Activated CD4-positive, alpha-beta T cell treated with anti-CD3 and anti-CD28 coated beads, Interleukin-2, amount 10 ng/mL, durations not matched to agents 7 days and 5 days (primary cell): ENCODE results near the gene FAM177B. TPM values are rescaled to one million over a fixed set of nuclear protein-coding genes. Genes with fewer than 3 reads are reported as not detected.
"Not testable (repeated sequence)": the region's sequence is repeated elsewhere in the genome, so short reads cannot be mapped to it uniquely, and the experiment has no call there.

Experiments
- CTCF ChIA-PET: fragments of 350-600 bp; sonication (Branson Sonifier 250); formaldehyde crosslinking; loops from one replicate; lab custom pipeline; 2021; ENCODE audit warnings: antibody characterized with exemption; lab: Charles Lee
- POLR2A ChIA-PET: fragments of 350-600 bp; sonication (Branson Sonifier 250); formaldehyde crosslinking; loops from one replicate; lab custom pipeline; 2021; ENCODE audit warnings: antibody characterized with exemption; lab: Charles Lee
- DNase-seq: peaks from one replicate; pipeline ENCODE4 v3.0.0-alpha.2; 2020
- H3K27ac Mint-ChIP-seq: one replicate; pipeline ENCODE4 v1.8.0; 2021; ENCODE audit warnings: mild to moderate bottlenecking, moderate library complexity, mixed read lengths
- H3K27me3 Mint-ChIP-seq: one replicate; pipeline ENCODE4 v1.8.0; 2021; ENCODE audit warnings: mixed read lengths
- H3K36me3 Mint-ChIP-seq: one replicate; pipeline ENCODE4 v1.8.0; 2021; ENCODE audit warnings: low read depth, mixed read lengths
- H3K4me1 Mint-ChIP-seq: one replicate; pipeline ENCODE4 v1.8.0; 2021; ENCODE audit warnings: mixed read lengths
- H3K4me3 Mint-ChIP-seq: one replicate; pipeline ENCODE4 v1.8.0; 2021; ENCODE audit warnings: mild to moderate bottlenecking, moderate library complexity, mixed read lengths
- H3K9me3 Mint-ChIP-seq: one replicate; pipeline ENCODE4 v1.8.0; 2021; ENCODE audit warnings: mixed read lengths
- total RNA-seq, 2 experiments: library from RNA; stranded (reverse); gene quantifications; one replicate each; pipeline ENCODE4 v1.2.3, GENCODE V29; 2021

FAM177B gene
- total RNA-seq, 2 experiments from 2014 or later: 0.60 TPM; not detected in 1

DNA sequence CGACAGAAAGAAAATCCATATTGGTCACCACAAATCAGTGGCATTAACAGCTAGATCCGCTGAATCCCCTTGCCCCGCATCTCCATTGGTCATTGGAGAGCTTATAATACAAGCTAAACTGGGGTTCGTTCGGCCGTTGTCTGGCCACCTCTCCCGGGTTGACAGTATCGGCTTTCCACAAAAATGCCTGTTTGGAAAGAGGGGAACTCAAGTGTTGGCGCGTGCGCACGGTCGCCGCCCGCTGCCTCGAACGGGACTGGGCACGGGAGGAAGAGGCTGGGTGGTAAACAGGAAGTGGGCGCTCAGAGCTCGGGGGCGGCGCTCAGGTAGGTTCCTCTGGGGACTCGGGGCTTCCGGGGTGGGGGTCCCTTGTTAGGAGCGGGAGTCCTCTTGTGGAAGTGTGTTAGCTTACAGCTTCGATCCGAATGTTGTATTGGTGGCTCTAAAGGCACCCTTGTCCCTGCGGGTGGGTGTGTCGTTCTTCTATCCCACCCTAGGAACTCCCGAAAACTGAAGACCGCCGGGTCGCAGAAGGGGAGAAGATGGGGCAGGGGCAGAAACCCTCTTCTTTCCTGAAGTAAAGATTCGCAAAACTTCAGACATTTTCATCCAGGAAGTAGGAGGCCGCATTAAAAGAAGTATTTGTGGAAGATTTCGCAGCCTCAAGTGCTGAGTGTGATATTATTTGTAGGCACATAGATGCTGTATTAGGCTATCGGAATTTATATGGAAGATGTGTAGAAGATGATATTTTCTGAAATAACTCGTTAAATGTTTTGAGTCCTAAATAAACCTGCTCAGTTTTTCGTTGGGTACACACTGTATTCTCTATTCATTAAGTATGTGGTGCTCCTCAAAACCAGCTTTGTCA is 23.7 kb upstream of the FAM177B start:
- Mint-ChIP-seq H3K4me3 (peak overlapping the region; percentile 100), H3K27me3 (no peaks in the 10 kb centered on the region), H3K9me3 (no peaks in the 10 kb centered on the region), H3K4me1 (peaks cover 49% of the 10 kb centered on the region), H3K36me3 (peaks cover 68% of the 10 kb centered on the region), H3K27ac (peak overlapping the region; percentile 99)
- DNase-seq: peak; percentile 93
- ChIA-PET CTCF (interaction anchor here (0.6 to 1.5 kb wide), 5 partner anchors 15 to 1063 kb away, joined by 3 to 6 read pairs (median 4); no protein-coding TSS in a partner anchor), POLR2A (interaction anchor here (0.6 kb wide), 1 partner anchor 59 kb away, joined by 3 read pairs; no protein-coding TSS in a partner anchor)

DNA sequence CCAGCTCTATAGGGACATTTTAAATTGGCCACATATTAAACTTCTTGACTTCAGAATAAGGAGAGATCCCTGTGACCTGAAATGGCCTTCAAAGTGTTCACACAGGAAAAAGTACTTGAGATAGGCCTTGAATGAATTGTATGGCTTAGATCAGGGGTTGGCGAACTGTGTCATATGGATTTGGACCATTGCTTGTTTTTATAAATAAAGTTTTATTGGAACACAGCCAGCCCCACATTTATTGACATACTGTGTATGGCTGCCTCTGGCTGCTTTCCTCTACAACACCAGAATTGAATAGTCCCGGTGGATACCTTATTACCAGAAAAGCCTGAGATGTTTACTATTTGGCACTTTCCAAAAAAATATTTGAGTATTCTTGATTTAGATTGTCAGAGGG is 20.6 kb upstream of the FAM177B start:
- CTCF ChIA-PET: no interaction called here
- no peak overlapping the region for H3K27ac Mint-ChIP-seq
- DNase-seq: no peak
- H3K9me3 Mint-ChIP-seq: no peaks in the 10 kb centered on the region
- peaks cover 67% of the 10 kb centered on the region for H3K36me3 Mint-ChIP-seq
- POLR2A ChIA-PET: no interaction called here
- H3K4me3 Mint-ChIP-seq: no peak overlapping the region
- peaks cover 34% of the 10 kb centered on the region for H3K4me1 Mint-ChIP-seq
- no peaks in the 10 kb centered on the region for H3K27me3 Mint-ChIP-seq

DNA sequence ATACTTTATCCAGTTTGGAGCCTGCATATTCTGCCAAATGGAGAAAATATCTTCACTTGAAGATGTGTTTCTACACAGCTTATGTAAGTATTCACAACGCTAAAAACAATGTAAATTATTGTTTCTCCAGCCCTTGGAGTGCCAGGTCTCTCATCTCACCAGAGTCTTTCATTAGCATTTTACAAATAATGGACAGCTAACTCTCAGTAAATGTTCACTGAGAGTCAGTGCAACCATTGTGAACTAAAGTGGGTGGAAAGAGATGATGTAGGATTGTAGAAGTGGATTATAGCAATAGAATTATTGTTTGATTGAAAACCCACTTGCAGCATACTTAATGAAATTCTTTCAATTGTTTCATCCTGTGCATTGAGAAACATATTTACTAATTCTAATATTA is 8.3 kb upstream of the FAM177B start:
- H3K27ac Mint-ChIP-seq: no peak overlapping the region
- no peak overlapping the region for H3K4me3 Mint-ChIP-seq
- peaks cover 24% of the 10 kb centered on the region for H3K4me1 Mint-ChIP-seq
- no peak for DNase-seq
- peaks cover 68% of the 10 kb centered on the region for H3K36me3 Mint-ChIP-seq
- ChIA-PET POLR2A (no interaction called here), CTCF (interaction anchor here (0.7 kb wide), 1 partner anchor 16 kb away, joined by 3 read pairs; the partner anchor contains the start of gene BROX)
- H3K27me3 Mint-ChIP-seq: no peaks in the 10 kb centered on the region
- H3K9me3 Mint-ChIP-seq: no peaks in the 10 kb centered on the region

DNA sequence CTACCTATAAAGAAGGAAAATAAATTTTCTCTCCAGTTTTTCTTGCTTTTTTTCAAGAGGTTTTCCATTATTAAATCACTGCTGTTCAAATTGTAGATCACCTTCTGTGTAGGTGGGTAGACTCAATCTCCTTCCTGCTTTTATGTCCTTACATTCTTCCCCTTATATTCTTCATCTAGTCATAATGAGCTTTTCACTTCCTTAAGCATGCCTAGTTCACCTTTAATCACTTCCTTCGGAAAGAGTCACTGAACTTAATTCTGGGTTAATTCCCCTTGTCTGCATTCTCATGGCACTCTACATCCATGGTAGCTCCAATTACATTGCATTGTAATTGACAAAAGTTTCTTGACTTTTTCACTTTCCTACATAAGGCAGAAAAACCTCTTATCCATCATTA is 6.1 kb upstream of the FAM177B start:
- ChIA-PET POLR2A (no interaction called here), CTCF (interaction anchor here (1.5 kb wide), 2 partner anchors 12 to 68 kb away, joined by 3 read pairs; no protein-coding TSS in a partner anchor)
- H3K4me3 Mint-ChIP-seq: no peak overlapping the region
- peaks cover 24% of the 10 kb centered on the region for H3K4me1 Mint-ChIP-seq
- no peaks in the 10 kb centered on the region for H3K27me3 Mint-ChIP-seq
- peak overlapping the region; percentile 64 for H3K27ac Mint-ChIP-seq
- no peak for DNase-seq
- H3K9me3 Mint-ChIP-seq: no peaks in the 10 kb centered on the region
- peaks cover 59% of the 10 kb centered on the region for H3K36me3 Mint-ChIP-seq

DNA sequence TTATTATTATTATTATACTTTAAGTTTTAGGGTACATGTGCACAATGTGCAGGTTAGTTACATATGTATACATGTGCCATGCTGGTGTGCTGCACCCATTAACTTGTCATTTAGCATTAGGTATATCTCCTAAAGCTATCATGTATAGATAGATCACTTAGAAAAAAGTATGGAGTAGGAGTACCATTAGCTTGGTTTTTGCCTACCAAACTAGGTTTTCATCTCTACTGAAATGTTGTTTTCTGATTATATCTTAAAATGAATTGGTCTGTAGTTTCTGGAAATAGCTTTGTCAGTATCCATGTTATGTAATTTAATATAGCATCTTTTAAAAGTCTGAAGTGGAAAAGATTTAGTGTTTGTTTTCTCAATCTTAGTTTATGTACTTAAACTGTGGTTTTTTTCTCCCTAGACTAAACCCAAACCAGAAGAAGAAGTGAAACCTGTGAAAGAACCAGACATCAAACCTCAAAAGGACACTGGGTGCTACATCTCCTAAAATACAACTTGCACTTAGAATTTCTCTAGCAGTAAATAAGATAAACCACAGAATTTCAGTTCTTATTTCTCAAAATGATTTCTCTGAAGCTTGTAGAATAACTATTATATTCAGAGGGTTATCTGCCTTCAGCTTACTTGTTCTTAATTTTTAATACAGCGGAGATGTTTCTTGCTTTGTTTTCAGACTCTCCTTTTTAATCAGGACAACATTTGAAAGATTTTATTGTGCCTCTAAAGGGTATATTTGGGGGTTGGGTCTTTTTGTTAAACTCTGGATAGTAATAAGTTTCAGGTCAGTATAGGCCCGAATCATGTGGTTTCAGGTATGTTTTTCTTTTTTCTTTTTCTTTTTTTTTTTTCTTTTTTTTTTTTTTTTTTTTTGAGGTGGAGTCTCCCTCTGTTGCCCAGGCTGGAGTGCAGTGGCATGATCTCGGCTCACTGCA is 4.5 kb upstream of the FAM177B start:
- Mint-ChIP-seq H3K9me3 (no peaks in the 10 kb centered on the region), H3K27me3 (no peaks in the 10 kb centered on the region), H3K27ac (peak overlapping the region; percentile 70), H3K4me3 (no peak overlapping the region), H3K4me1 (peaks cover 24% of the 10 kb centered on the region), H3K36me3 (peaks cover 50% of the 10 kb centered on the region)
- CTCF ChIA-PET: interaction anchor here (0.7 to 1.5 kb wide), 2 partner anchors 67 to 96 kb away, joined by 3 to 5 read pairs; no protein-coding TSS in a partner anchor
- DNase-seq: no peak
- POLR2A ChIA-PET: interaction anchor here (0.5 kb wide), 1 partner anchor 641 kb away, joined by 3 read pairs; no protein-coding TSS in a partner anchor

DNA sequence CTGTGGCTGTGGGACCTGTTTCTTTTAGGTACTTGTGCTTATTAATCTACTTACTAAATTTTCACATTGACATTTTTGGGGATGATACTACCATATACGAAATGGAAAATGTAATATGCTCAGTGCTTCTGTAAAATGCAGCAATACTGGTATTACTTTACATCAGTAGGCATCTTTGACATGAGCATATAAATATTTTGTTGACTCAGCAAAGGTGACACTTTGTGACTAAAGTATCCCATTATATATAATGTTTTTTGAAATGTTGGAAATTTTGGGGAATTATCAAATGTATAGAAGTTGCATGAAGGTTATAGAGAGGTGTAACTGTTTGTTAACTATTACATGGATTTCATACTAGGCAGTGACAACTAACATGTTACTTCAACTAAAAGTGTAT is 2.3 kb upstream of the FAM177B start:
- H3K4me3 Mint-ChIP-seq: no peak overlapping the region
- ChIA-PET CTCF (interaction anchor here (0.6 kb wide), 1 partner anchor 74 kb away, joined by 3 read pairs; no protein-coding TSS in a partner anchor), POLR2A (no interaction called here)
- no peaks in the 10 kb centered on the region for H3K9me3 Mint-ChIP-seq
- H3K36me3 Mint-ChIP-seq: peaks cover 33% of the 10 kb centered on the region
- H3K27ac Mint-ChIP-seq: no peak overlapping the region
- DNase-seq: no peak
- H3K4me1 Mint-ChIP-seq: peaks cover 24% of the 10 kb centered on the region
- no peaks in the 10 kb centered on the region for H3K27me3 Mint-ChIP-seq

DNA sequence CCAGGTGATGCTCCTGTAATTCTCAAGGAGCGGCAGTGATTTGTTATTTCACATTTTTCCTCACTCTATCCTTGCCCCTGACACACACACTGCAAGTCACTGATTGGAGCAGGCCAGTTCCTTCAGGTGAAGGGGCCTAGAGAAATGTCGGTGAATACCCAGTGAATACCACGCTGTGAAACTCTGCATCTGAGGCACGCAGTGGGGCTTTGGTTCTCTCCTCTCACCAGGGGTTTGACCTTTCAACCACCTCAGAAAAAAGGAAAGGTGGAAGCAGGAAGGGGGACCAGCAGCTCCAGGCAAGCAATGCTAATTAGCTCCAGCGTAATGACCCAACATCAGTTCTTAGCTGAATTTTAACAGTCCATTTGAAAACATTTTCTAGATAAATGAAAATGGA is 532 bp upstream of the FAM177B start:
- peaks cover 16% of the 10 kb centered on the region for H3K4me1 Mint-ChIP-seq
- POLR2A ChIA-PET: no interaction called here
- no peak for DNase-seq
- H3K9me3 Mint-ChIP-seq: no peaks in the 10 kb centered on the region
- H3K27me3 Mint-ChIP-seq: no peaks in the 10 kb centered on the region
- no peak overlapping the region for H3K27ac Mint-ChIP-seq
- peaks cover 21% of the 10 kb centered on the region for H3K36me3 Mint-ChIP-seq
- CTCF ChIA-PET: interaction anchor here (1.7 to 1.8 kb wide), 2 partner anchors 9 to 15 kb away, joined by 4 to 5 read pairs; no protein-coding TSS in a partner anchor
- no peak overlapping the region for H3K4me3 Mint-ChIP-seq

DNA sequence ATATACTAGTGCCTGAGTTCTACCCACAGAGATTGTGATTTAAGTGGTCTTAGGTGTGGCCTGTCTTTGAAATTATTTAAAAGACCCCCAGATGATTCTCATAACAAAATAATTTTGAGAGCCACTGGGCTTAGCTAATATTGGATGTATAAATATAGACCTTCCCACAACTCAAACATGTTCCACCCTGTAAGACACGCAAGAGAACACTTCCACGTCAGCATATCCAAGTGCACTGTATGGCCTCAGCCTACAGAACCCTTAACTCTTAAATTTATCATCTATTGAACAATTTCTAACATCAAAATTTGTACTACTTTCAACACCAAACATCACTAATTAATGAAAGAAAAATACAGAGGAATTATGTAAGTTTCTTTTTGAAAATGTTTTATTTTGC is 2.5 kb downstream of the FAM177B start:
- POLR2A ChIA-PET: no interaction called here

DNA sequence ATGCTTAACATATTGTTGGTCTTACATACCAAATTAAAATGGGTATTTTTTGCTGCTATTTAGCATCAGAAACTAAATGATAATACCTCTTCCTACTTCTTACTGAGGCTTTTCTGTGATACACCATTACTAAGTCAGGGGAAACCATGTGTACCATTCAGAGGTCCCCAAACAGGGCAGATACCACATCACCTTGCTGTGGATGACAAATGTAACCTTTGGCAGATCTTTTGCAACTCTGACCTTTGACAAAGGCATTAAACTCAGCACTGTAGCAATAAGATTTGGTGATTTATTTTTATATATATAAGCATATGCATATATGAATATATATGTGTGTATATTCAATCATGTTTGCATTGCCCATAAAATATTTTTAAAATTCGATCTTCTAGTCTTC is 2.9 kb downstream of the FAM177B start:
- Mint-ChIP-seq H3K27me3 (no peaks in the 10 kb centered on the region), H3K4me1 (no peaks in the 10 kb centered on the region)
- CTCF ChIA-PET: interaction anchor here (1.4 kb wide), 1 partner anchor 19 kb away, joined by 4 read pairs; no protein-coding TSS in a partner anchor

More for the DNA sequence above, 2.5 kb downstream of the FAM177B start:
- CTCF ChIA-PET: interaction anchor here (1.4 kb wide), 1 partner anchor 18 kb away, joined by 4 read pairs; no protein-coding TSS in a partner anchor
- Mint-ChIP-seq H3K27ac (no peak overlapping the region), H3K36me3 (peaks cover 5% of the 10 kb centered on the region), H3K27me3 (no peaks in the 10 kb centered on the region), H3K4me1 (no peaks in the 10 kb centered on the region), H3K9me3 (no peaks in the 10 kb centered on the region), H3K4me3 (no peak overlapping the region)
- no peak for DNase-seq

DNA sequence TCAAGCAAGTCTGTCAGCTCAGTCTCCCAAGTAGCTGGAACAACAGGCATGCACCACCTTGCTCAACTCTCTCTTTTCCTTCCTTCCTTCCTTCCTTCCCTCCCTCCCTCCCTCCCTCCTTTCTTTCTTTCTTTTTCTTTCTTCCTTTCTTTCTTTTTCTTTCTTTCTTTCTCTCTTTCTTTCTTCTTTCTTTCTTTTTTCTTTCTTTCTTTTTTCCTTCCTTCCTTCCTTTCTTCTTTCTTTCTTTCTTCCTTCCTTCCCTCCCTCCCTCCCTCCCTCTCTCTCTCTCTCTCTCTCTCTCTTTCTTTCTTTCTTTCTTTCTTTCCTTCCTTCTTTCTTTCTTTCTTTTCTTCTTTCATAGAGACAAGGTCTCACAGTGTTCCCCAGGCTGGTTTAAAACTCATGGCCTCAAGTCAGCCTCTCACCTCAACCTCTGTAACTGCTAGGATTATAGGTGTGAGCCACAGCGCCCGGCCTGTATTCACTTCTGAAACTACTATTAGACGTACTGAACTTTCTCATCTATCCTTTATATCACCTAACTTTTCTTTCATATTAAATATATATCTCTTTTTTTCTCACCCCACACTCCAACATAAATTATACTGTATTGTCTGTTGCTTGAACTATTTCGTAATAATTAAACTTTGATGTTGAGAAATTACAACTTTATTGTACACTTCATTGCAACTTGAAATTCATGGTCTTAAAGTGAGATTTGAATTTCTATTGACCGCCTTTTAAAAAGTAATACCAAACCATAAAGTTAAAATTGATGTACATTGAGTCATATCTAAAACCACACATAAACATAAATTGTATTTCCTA is 4.8 kb downstream of the FAM177B start:
- H3K4me3 Mint-ChIP-seq, H3K36me3 Mint-ChIP-seq, H3K9me3 Mint-ChIP-seq, POLR2A ChIA-PET, H3K27ac Mint-ChIP-seq, DNase-seq, H3K4me1 Mint-ChIP-seq, H3K27me3 Mint-ChIP-seq: not testable (repeated sequence)
- CTCF ChIA-PET: interaction anchor here (0.6 to 1.3 kb wide), 2 partner anchors 11 to 98 kb away, joined by 3 read pairs; no protein-coding TSS in a partner anchor

More for the DNA sequence above, 2.9 kb downstream of the FAM177B start:
- Mint-ChIP-seq H3K27ac (no peak overlapping the region), H3K4me3 (no peak overlapping the region), H3K9me3 (no peaks in the 10 kb centered on the region), H3K36me3 (peaks cover 2% of the 10 kb centered on the region)
- DNase-seq: no peak
- POLR2A ChIA-PET: no interaction called here

DNA sequence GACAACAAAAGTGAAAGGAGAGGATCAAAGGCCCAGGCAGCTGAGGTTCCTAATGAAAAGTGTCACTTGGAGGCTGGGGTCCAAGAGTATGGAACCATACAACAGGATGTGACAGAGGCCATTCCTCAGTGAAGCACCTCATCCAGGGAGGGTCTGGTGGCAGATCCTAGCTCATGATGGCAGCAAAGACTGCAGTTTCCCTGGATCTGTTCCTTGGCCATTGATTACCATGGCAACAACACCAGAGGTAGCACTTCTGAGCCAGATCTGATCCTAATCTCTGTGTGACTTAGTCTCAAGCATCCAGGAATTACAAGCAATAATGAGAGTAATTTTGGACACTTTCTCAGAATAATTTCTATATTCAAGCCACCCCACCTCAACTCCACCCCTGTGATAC is 12.9 kb downstream of the FAM177B start:
- Mint-ChIP-seq H3K27me3 (peaks cover 4% of the 10 kb centered on the region), H3K36me3 (no peaks in the 10 kb centered on the region), H3K4me1 (no peaks in the 10 kb centered on the region), H3K9me3 (no peaks in the 10 kb centered on the region), H3K4me3 (no peak overlapping the region), H3K27ac (no peak overlapping the region)
- POLR2A ChIA-PET: no interaction called here
- no peak for DNase-seq
- CTCF ChIA-PET: no interaction called here
